ENCODE data around the gene WWOX. TPM values are rescaled to one million over a fixed set of nuclear protein-coding genes. Genes with fewer than 3 reads are reported as not detected.
"Not testable (repeated sequence)": the region's sequence is repeated elsewhere in the genome, so short reads cannot be mapped to it uniquely, and the experiment has no call there.

WWOX gene
- total and polyA plus RNA-seq, 2 donors (not counting 3 experiments of a cell fraction or from before 2014, with no cell fraction given), result 6.2 to 12.5 TPM

- H3K27me3 ChIP-seq (ENCODE audit: control insufficient read depth in 2 of 2, insufficient read depth in 2 of 2, low read length in 2 of 2), result no peaks in the 10 kb centered on the region
- BruUV-seq (replicated peaks), result no TSS peak
- H3K4me2 ChIP-seq (ENCODE audit: insufficient read depth, low read length), result no peak overlapping the region
- DNase-seq (ENCODE audit: low read depth, low spot score) (no peak), FAIRE-seq (no peak)
- H3K9me3 ChIP-seq (replicated peaks; ENCODE audit: control insufficient read depth, insufficient read depth, low read length), result peaks cover 3% of the 10 kb centered on the region
- no peak overlapping the region for H3K9ac ChIP-seq (replicated peaks; ENCODE audit: extremely low read depth, insufficient read depth, low read length)
- dilution Hi-C loops (cut with MboI; ENCODE audit: extremely low pct_ligation_motif_present, low sequenced_read_pairs) (no loop called here), intact Hi-C loops (cut with micrococcal nuclease) (no loop called here)
- H2AFZ ChIP-seq (ENCODE audit: low read depth, low read length), result no peak overlapping the region
- no peaks in the 10 kb centered on the region for H3K79me2 ChIP-seq (ENCODE audit: control insufficient read depth, insufficient read depth, low read length)
- no peak overlapping the region for H3K4me3 ChIP-seq (replicated peaks in 1 of 3; ENCODE audit: insufficient read depth in 1 of 3, low read depth in 1 of 3, low read length in 3 of 3)
- no peaks in the 10 kb centered on the region for H3K9me1 ChIP-seq (replicated peaks; ENCODE audit: control insufficient read depth, extremely low read depth, insufficient read depth, low read length)
- ChIA-PET CTCF (no interaction called here), POLR2A (no interaction called here)
- no peaks in the 10 kb centered on the region for H3K36me3 ChIP-seq (ENCODE audit: control insufficient read depth in 2 of 2, extremely low read depth in 1 of 2, insufficient read depth in 2 of 2, low read length in 2 of 2)
- no peak for TF ChIP-seq CTCF (IDR thresholded peaks at IDR 0.05; ENCODE audit: extremely low read depth in 1 of 2, insufficient read depth in 1 of 2, low read depth in 1 of 2, low read length in 2 of 2)
- no peak for TF ChIP-seq MYC (IDR thresholded peaks at IDR 0.05; ENCODE audit: low read depth, low read length)
- no peak for TF ChIP-seq MAX (IDR thresholded peaks at IDR 0.05; ENCODE audit: insufficient read depth, insufficient read length)
- no peak for TF ChIP-seq FOS (IDR thresholded peaks at IDR 0.05; ENCODE audit: borderline replicate concordance, insufficient read depth, low read length)
- no peak for TF ChIP-seq POLR2AphosphoS5 (IDR thresholded peaks at IDR 0.05; ENCODE audit: insufficient read depth, low read depth, low read length)
- TF ChIP-seq GATA2 (IDR thresholded peaks at IDR 0.05; ENCODE audit: insufficient read depth, insufficient read length, low read depth, low read length), result no peak
- TF ChIP-seq POLR2A (IDR thresholded peaks at IDR 0.05; ENCODE audit: low read depth, low read length), result no peak
- TF ChIP-seq JUN (IDR thresholded peaks at IDR 0.05; ENCODE audit: borderline replicate concordance, insufficient read depth, insufficient read length, low read depth), result no peak
- TF ChIP-seq EZH2 (IDR thresholded peaks at IDR 0.05; ENCODE audit: borderline replicate concordance, low read depth, low read length, severe bottlenecking), result no peak
- H3K27ac ChIP-seq (ENCODE audit: insufficient read depth, low read depth, low read length), result no peak overlapping the region
- no peaks in the 10 kb centered on the region for H4K20me1 ChIP-seq (replicated peaks; ENCODE audit: control insufficient read depth, extremely low read depth, insufficient read depth, low read length)
- H3K4me1 ChIP-seq (ENCODE audit: control insufficient read depth, extremely low read depth, insufficient read depth, low read length), result no peaks in the 10 kb centered on the region
Measured at GRCh38 chr16:79257953-79258490, 1158.6 kb downstream of the WWOX start.

- BruUV-seq (replicated peaks); H3K4me2 ChIP-seq (ENCODE audit: insufficient read depth, low read length); H3K9me1 ChIP-seq (replicated peaks; ENCODE audit: control insufficient read depth, extremely low read depth, insufficient read depth, low read length); H3K27me3 ChIP-seq (ENCODE audit: control insufficient read depth in 2 of 2, insufficient read depth in 2 of 2, low read length in 2 of 2); CTCF ChIA-PET; POLR2A ChIA-PET; H3K9ac ChIP-seq (replicated peaks; ENCODE audit: extremely low read depth, insufficient read depth, low read length); H3K79me2 ChIP-seq (ENCODE audit: control insufficient read depth, insufficient read depth, low read length); H3K4me3 ChIP-seq (replicated peaks in 1 of 3; ENCODE audit: insufficient read depth in 1 of 3, low read depth in 1 of 3, low read length in 3 of 3); H2AFZ ChIP-seq (ENCODE audit: low read depth, low read length); intact Hi-C loops (cut with micrococcal nuclease); H3K36me3 ChIP-seq (ENCODE audit: control insufficient read depth in 2 of 2, extremely low read depth in 1 of 2, insufficient read depth in 2 of 2, low read length in 2 of 2); H3K9me3 ChIP-seq (replicated peaks; ENCODE audit: control insufficient read depth, insufficient read depth, low read length); FAIRE-seq; dilution Hi-C loops (cut with MboI; ENCODE audit: extremely low pct_ligation_motif_present, low sequenced_read_pairs); H3K27ac ChIP-seq (ENCODE audit: insufficient read depth, low read depth, low read length); H3K4me1 ChIP-seq (ENCODE audit: control insufficient read depth, extremely low read depth, insufficient read depth, low read length); H4K20me1 ChIP-seq (replicated peaks; ENCODE audit: control insufficient read depth, extremely low read depth, insufficient read depth, low read length); DNase-seq (ENCODE audit: low read depth, low spot score): not testable (repeated sequence)
Measured at GRCh38 chr16:79260890-79261289, 1161.4 kb downstream of the WWOX start.
